ENCODE results near the gene KLF7. TPM values are rescaled to one million over a fixed set of nuclear protein-coding genes. Genes with fewer than 3 reads are reported as not detected.

KLF7 gene
- total RNA-seq, 1 experiment from 2014 or later, result 17.1 TPM

- TF ChIP-seq TCF7L2 (IDR thresholded peaks at IDR 0.05; ENCODE audit: low read depth, low read length) (no peak), SIN3A (IDR thresholded peaks at IDR 0.05; ENCODE audit: borderline replicate concordance, insufficient read depth, low read depth, low read length) (no peak), REST (IDR thresholded peaks at IDR 0.05; ENCODE audit: insufficient read depth in 1 of 2, low read depth in 2 of 2, low read length in 1 of 2) (no peak), CTCF (IDR thresholded peaks at IDR 0.05) (no peak), POLR2AphosphoS5 (IDR thresholded peaks at IDR 0.05; ENCODE audit: low read depth, low read length) (no peak)
- no peaks in the 10 kb centered on the region; the same call in none of the 2 replicates for H3K4me1 ChIP-seq (ENCODE audit: control insufficient read depth, insufficient read depth, low read length)
- no peak overlapping the region for H3K27ac ChIP-seq (ENCODE audit: low read length)
- in situ Hi-C loops (cut with HindIII; ENCODE audit: low pct_unique_long_range_greater_than_20kb, low sequenced_read_pairs) (no loop called here), intact Hi-C loops (cut with micrococcal nuclease; ENCODE audit: unreplicated experiment) (no loop called here)
- POLR2A ChIA-PET, result interaction anchor here (0.6 kb wide), 1 partner anchor 69 kb away, joined by 8 read pairs; no protein-coding TSS in a partner anchor
- DNase-seq (ENCODE audit: low read depth, low spot score) (no peak), ATAC-seq (no peak)
- no peak overlapping the region for H3K4me3 ChIP-seq (ENCODE audit: low read depth in 2 of 2, low read length in 2 of 2)
- no peaks in the 10 kb centered on the region for H3K27me3 ChIP-seq (ENCODE audit: control insufficient read depth, insufficient read depth, low read length)
- no peaks in the 10 kb centered on the region for H3K36me3 ChIP-seq (ENCODE audit: control insufficient read depth, insufficient read depth, low read length)
- CTCF ChIA-PET, result no interaction called here
- no peaks in the 10 kb centered on the region for H3K9me3 ChIP-seq (ENCODE audit: control insufficient read depth, insufficient read depth, low read depth, low read length)
- no TSS peak for BruUV-seq (replicated peaks)
Observed at GRCh38 chr2:207088276-207088675, 77.5 kb downstream of the KLF7 start.

GRCh38 chr2:207087046-207087902, 78.5 kb downstream of the KLF7 start:
- H3K4me3 ChIP-seq (ENCODE audit: low read depth in 2 of 2, low read length in 2 of 2), result no peak overlapping the region
- H3K4me1 ChIP-seq (ENCODE audit: control insufficient read depth, insufficient read depth, low read length), result no peaks in the 10 kb centered on the region; the same call in none of the 2 replicates
- intact Hi-C loops (cut with micrococcal nuclease; ENCODE audit: unreplicated experiment) (no loop called here), in situ Hi-C loops (cut with HindIII; ENCODE audit: low pct_unique_long_range_greater_than_20kb, low sequenced_read_pairs) (no loop called here)
- CTCF ChIA-PET, result no interaction called here
- no peaks in the 10 kb centered on the region for H3K9me3 ChIP-seq (ENCODE audit: control insufficient read depth, insufficient read depth, low read depth, low read length)
- no TSS peak for BruUV-seq (replicated peaks)
- no peak for TF ChIP-seq TCF7L2 (IDR thresholded peaks at IDR 0.05; ENCODE audit: low read depth, low read length)
- TF ChIP-seq SIN3A (IDR thresholded peaks at IDR 0.05; ENCODE audit: borderline replicate concordance, insufficient read depth, low read depth, low read length), result no peak
- no peak for TF ChIP-seq POLR2AphosphoS5 (IDR thresholded peaks at IDR 0.05; ENCODE audit: low read depth, low read length)
- no peak for TF ChIP-seq REST (IDR thresholded peaks at IDR 0.05; ENCODE audit: insufficient read depth in 1 of 2, low read depth in 2 of 2, low read length in 1 of 2)
- TF ChIP-seq CTCF (IDR thresholded peaks at IDR 0.05), result no peak
- no peaks in the 10 kb centered on the region for H3K36me3 ChIP-seq (ENCODE audit: control insufficient read depth, insufficient read depth, low read length)
- no peaks in the 10 kb centered on the region for H3K27me3 ChIP-seq (ENCODE audit: control insufficient read depth, insufficient read depth, low read length)
- DNase-seq (ENCODE audit: low read depth, low spot score), result no peak
- no peak for ATAC-seq
- POLR2A ChIA-PET, result no interaction called here
- no peak overlapping the region for H3K27ac ChIP-seq (ENCODE audit: low read length)
